Activated CD8-positive, alpha-beta memory T cell treated with anti-CD3 and anti-CD28 coated beads, Interleukin-2, amount 10 ng/mL, durations not matched to agents 7 days and 5 days (primary cell): ENCODE data around the gene FXYD1. TPM values are rescaled to one million over a fixed set of nuclear protein-coding genes. Genes with fewer than 3 reads are reported as not detected.

Experiments used
- ATAC-seq: fragments of 150-1000 bp; cut with Tn5 transposase; one replicate; pipeline ENCODE4 v1.10.0; 2021; ENCODE audit warnings: moderate library complexity
- CTCF ChIA-PET: fragments of 350-600 bp; sonication (Branson Sonifier 250); formaldehyde crosslinking; loops from one replicate; lab custom pipeline; 2021; ENCODE audit warnings: antibody characterized with exemption; lab: Charles Lee
- DNase-seq: peaks from one replicate; pipeline ENCODE4 v3.0.0-alpha.2; 2020
- H3K27ac Mint-ChIP-seq: one replicate; pipeline ENCODE4 v1.8.0; 2021; ENCODE audit warnings: mild to moderate bottlenecking, mixed read lengths
- H3K27me3 Mint-ChIP-seq: one replicate; pipeline ENCODE4 v1.8.0; 2021; ENCODE audit warnings: mixed read lengths
- H3K36me3 Mint-ChIP-seq: one replicate; pipeline ENCODE4 v1.8.0; 2021; ENCODE audit warnings: mild to moderate bottlenecking, mixed read lengths
- H3K4me1 Mint-ChIP-seq: one replicate; pipeline ENCODE4 v1.8.0; 2021; ENCODE audit warnings: mixed read lengths
- H3K4me3 Mint-ChIP-seq: one replicate; pipeline ENCODE4 v1.8.0; 2021; ENCODE audit warnings: mild to moderate bottlenecking, moderate library complexity, mixed read lengths
- H3K9me3 Mint-ChIP-seq: one replicate; pipeline ENCODE4 v1.8.0; 2022; ENCODE audit warnings: low read depth, mixed read lengths
- total RNA-seq, 2 experiments: library from RNA; stranded (reverse); gene quantifications; one replicate each; pipeline ENCODE4 v1.2.3, GENCODE V29; 2021

The FXYD1 gene
- total RNA-seq, 2 experiments from 2014 or later, result 0.61 TPM; not detected in 1

GRCh38 chr19:35168196-35168595 is 29.6 kb downstream of the FXYD1 start:
- no peaks in the 10 kb centered on the region for H3K27me3 Mint-ChIP-seq
- no peak for ATAC-seq
- peaks cover 81% of the 10 kb centered on the region for H3K36me3 Mint-ChIP-seq
- CTCF ChIA-PET, result interaction anchor here (0.9 to 1.1 kb wide), 2 partner anchors 27 to 32 kb away, joined by 3 read pairs; no protein-coding TSS in a partner anchor
- peaks cover 16% of the 10 kb centered on the region for H3K9me3 Mint-ChIP-seq
- no peak overlapping the region for H3K4me3 Mint-ChIP-seq
- H3K4me1 Mint-ChIP-seq, result peaks cover 28% of the 10 kb centered on the region
- no peak for DNase-seq
- H3K27ac Mint-ChIP-seq, result peak overlapping the region; percentile 26

GRCh38 chr19:35169221-35169995 is 30.8 kb downstream of the FXYD1 start:
- no peak overlapping the region for H3K27ac Mint-ChIP-seq
- CTCF ChIA-PET, result interaction anchor here (1.3 kb wide), 1 partner anchor 9 kb away, joined by 4 read pairs; no protein-coding TSS in a partner anchor
- DNase-seq, result no peak
- H3K9me3 Mint-ChIP-seq, result peaks cover 10% of the 10 kb centered on the region
- no peaks in the 10 kb centered on the region for H3K27me3 Mint-ChIP-seq
- H3K4me1 Mint-ChIP-seq, result peaks cover 28% of the 10 kb centered on the region
- ATAC-seq, result no peak
- H3K4me3 Mint-ChIP-seq, result no peak overlapping the region
- peaks cover 71% of the 10 kb centered on the region for H3K36me3 Mint-ChIP-seq

GRCh38 chr19:35170359-35171061 is 31.9 kb downstream of the FXYD1 start:
- CTCF ChIA-PET, result interaction anchor here (1.5 kb wide), 1 partner anchor 16 kb away, joined by 4 read pairs; the partner anchor contains the start of gene FXYD5

GRCh38 chr19:35171730-35172129 is 33.1 kb downstream of the FXYD1 start:
- peaks cover 48% of the 10 kb centered on the region for H3K36me3 Mint-ChIP-seq
- peak overlapping the region; percentile 63 for H3K27ac Mint-ChIP-seq
- peak; percentile 55 for ATAC-seq
- H3K4me1 Mint-ChIP-seq, result peaks cover 20% of the 10 kb centered on the region
- H3K9me3 Mint-ChIP-seq, result no peaks in the 10 kb centered on the region
- no peak overlapping the region for H3K4me3 Mint-ChIP-seq
- no peaks in the 10 kb centered on the region for H3K27me3 Mint-ChIP-seq
- CTCF ChIA-PET, result interaction anchor here (0.7 to 2.2 kb wide), 5 partner anchors 17 to 40 kb away, joined by 3 to 9 read pairs (median 4); no protein-coding TSS in a partner anchor
- no peak for DNase-seq

More at GRCh38 chr19:35170359-35171061, 31.9 kb downstream of the FXYD1 start:
- Mint-ChIP-seq H3K36me3 (peaks cover 60% of the 10 kb centered on the region), H3K27me3 (no peaks in the 10 kb centered on the region), H3K9me3 (peaks cover 8% of the 10 kb centered on the region), H3K4me3 (no peak overlapping the region), H3K4me1 (peaks cover 28% of the 10 kb centered on the region), H3K27ac (no peak overlapping the region)
- DNase-seq, result no peak
- no peak for ATAC-seq

GRCh38 chr19:35174226-35174625 is 35.6 kb downstream of the FXYD1 start:
- ATAC-seq (no peak), DNase-seq (no peak)
- CTCF ChIA-PET, result interaction anchor here (1.0 to 1.3 kb wide), 2 partner anchors 15 to 26 kb away, joined by 3 read pairs; no protein-coding TSS in a partner anchor
- H3K4me1 Mint-ChIP-seq, result peaks cover 10% of the 10 kb centered on the region
- no peaks in the 10 kb centered on the region for H3K27me3 Mint-ChIP-seq
- no peak overlapping the region for H3K4me3 Mint-ChIP-seq
- peaks cover 32% of the 10 kb centered on the region for H3K36me3 Mint-ChIP-seq
- peaks cover 3% of the 10 kb centered on the region for H3K9me3 Mint-ChIP-seq
- peak overlapping the region; percentile 51 for H3K27ac Mint-ChIP-seq

GRCh38 chr19:35176181-35176570 is 37.6 kb downstream of the FXYD1 start:
- H3K9me3 Mint-ChIP-seq, result peaks cover 3% of the 10 kb centered on the region
- H3K4me1 Mint-ChIP-seq, result peaks cover 14% of the 10 kb centered on the region
- no peak overlapping the region for H3K27ac Mint-ChIP-seq
- H3K4me3 Mint-ChIP-seq, result no peak overlapping the region
- peaks cover 19% of the 10 kb centered on the region for H3K36me3 Mint-ChIP-seq
- CTCF ChIA-PET, result interaction anchor here (1.7 kb wide), 1 partner anchor 23 kb away, joined by 4 read pairs; no protein-coding TSS in a partner anchor
- no peak for DNase-seq
- no peak for ATAC-seq
- H3K27me3 Mint-ChIP-seq, result no peaks in the 10 kb centered on the region

GRCh38 chr19:35177377-35178274 is 39.0 kb downstream of the FXYD1 start:
- Mint-ChIP-seq H3K36me3 (peaks cover 8% of the 10 kb centered on the region), H3K4me1 (peaks cover 9% of the 10 kb centered on the region), H3K27ac (no peak overlapping the region), H3K27me3 (no peaks in the 10 kb centered on the region), H3K4me3 (no peak overlapping the region), H3K9me3 (peaks cover 3% of the 10 kb centered on the region)
- DNase-seq (no peak), ATAC-seq (no peak)
- CTCF ChIA-PET, result interaction anchor here (1.1 to 1.4 kb wide), 3 partner anchors 11 to 42 kb away, joined by 3 read pairs; no protein-coding TSS in a partner anchor

GRCh38 chr19:35178701-35179100 is 40.1 kb downstream of the FXYD1 start:
- Mint-ChIP-seq H3K4me3 (no peak overlapping the region), H3K27ac (no peak overlapping the region), H3K27me3 (no peaks in the 10 kb centered on the region), H3K9me3 (peaks cover 5% of the 10 kb centered on the region), H3K4me1 (peaks cover 9% of the 10 kb centered on the region), H3K36me3 (peaks cover 5% of the 10 kb centered on the region)
- CTCF ChIA-PET, result interaction anchor here (1.2 to 1.4 kb wide), 2 partner anchors 37 to 43 kb away, joined by 3 read pairs; no protein-coding TSS in a partner anchor
- ATAC-seq (no peak), DNase-seq (no peak)

GRCh38 chr19:35179830-35180229 is 41.2 kb downstream of the FXYD1 start:
- Mint-ChIP-seq H3K27me3 (no peaks in the 10 kb centered on the region), H3K4me3 (no peak overlapping the region), H3K36me3 (peaks cover 4% of the 10 kb centered on the region), H3K9me3 (peaks cover 5% of the 10 kb centered on the region), H3K4me1 (peaks cover 9% of the 10 kb centered on the region), H3K27ac (no peak overlapping the region)
- ATAC-seq, result no peak
- CTCF ChIA-PET, result interaction anchor here (0.6 to 1.0 kb wide), 4 partner anchors 28 to 284 kb away, joined by 3 read pairs; no protein-coding TSS in a partner anchor
- no peak for DNase-seq

- Mint-ChIP-seq H3K9me3 (peaks cover 5% of the 10 kb centered on the region), H3K4me1 (peaks cover 9% of the 10 kb centered on the region), H3K4me3 (no peak overlapping the region), H3K27me3 (no peaks in the 10 kb centered on the region), H3K36me3 (peaks cover 4% of the 10 kb centered on the region), H3K27ac (no peak overlapping the region)
- CTCF ChIA-PET, result interaction anchor here (0.8 to 1.6 kb wide), 4 partner anchors 28 to 153 kb away, joined by 3 to 5 read pairs (median 4); partner anchors contain the start of gene FXYD5
- ATAC-seq (no peak), DNase-seq (no peak)
These were observed 42.8 kb downstream of the FXYD1 start for GRCh38 chr19:35181387-35181786.

- Mint-ChIP-seq H3K27ac (no peak overlapping the region), H3K27me3 (peaks cover 2% of the 10 kb centered on the region), H3K36me3 (peaks cover 2% of the 10 kb centered on the region), H3K4me3 (no peak overlapping the region), H3K4me1 (peaks cover 6% of the 10 kb centered on the region), H3K9me3 (peaks cover 2% of the 10 kb centered on the region)
- CTCF ChIA-PET, result interaction anchor here (2.3 kb wide), 1 partner anchor 27 kb away, joined by 6 read pairs; no protein-coding TSS in a partner anchor
- DNase-seq (no peak), ATAC-seq (no peak)
These were observed 45.6 kb downstream of the FXYD1 start for GRCh38 chr19:35184267-35184666.

- CTCF ChIA-PET, result no interaction called here
- Mint-ChIP-seq H3K4me3 (no peak overlapping the region), H3K27ac (no peak overlapping the region), H3K9me3 (peaks cover 2% of the 10 kb centered on the region), H3K36me3 (peaks cover 2% of the 10 kb centered on the region), H3K4me1 (peaks cover 1% of the 10 kb centered on the region), H3K27me3 (peaks cover 5% of the 10 kb centered on the region)
- no peak for ATAC-seq
- DNase-seq, result no peak
These were observed 46.3 kb downstream of the FXYD1 start for GRCh38 chr19:35184884-35185283.
